H1 (cell line): ENCODE measurements around the gene SLC24A3. TPM values are rescaled to one million over a fixed set of nuclear protein-coding genes. Genes with fewer than 3 reads are reported as not detected.

Experiments
- CHD2 ChIP-seq: IDR thresholded peaks from 2 replicates; pipeline ENCODE4 v1.6.1; 2012; ENCODE audit warnings: low read length, improper control_type of control experiment
- CHD7 ChIP-seq: fragments of 300-600 bp; sonication (generic); IDR thresholded peaks from 2 replicates; pipeline ENCODE4 v1.7.1; 2012; ENCODE audit warnings: low read length, moderate library complexity, mild to moderate bottlenecking, inconsistent platforms; ENCODE audit not compliant: insufficient replicate concordance
- MAFK ChIP-seq: IDR thresholded peaks from 2 replicates; pipeline ENCODE4 v1.6.1; 2012; ENCODE audit warnings: low read depth, mild to moderate bottlenecking, improper control_type of control experiment, low read length
- POLR2AphosphoS5 ChIP-seq: IDR thresholded peaks from 2 replicates; pipeline ENCODE4 v1.6.1; 2011; ENCODE audit warnings: low read depth, low read length
- RAD21 ChIP-seq, 2 experiments: IDR thresholded peaks in 1 of 2; conservative IDR thresholded peaks in 1 of 2; 2 replicates each; pipeline ENCODE4 v1.6.1; 2011; ENCODE audit warnings: low read depth in 2 of 2, low read length in 2 of 2, improper control_type of control experiment in 1 of 2, inconsistent platforms in 1 of 2, mild to moderate bottlenecking in 1 of 2, moderate library complexity in 1 of 2
- RXRA ChIP-seq: IDR thresholded peaks from 2 replicates; pipeline ENCODE4 v1.6.1; 2011; ENCODE audit warnings: low read depth, mild to moderate bottlenecking, low read length, moderate library complexity; ENCODE audit not compliant: insufficient read depth
- SP2 ChIP-seq: IDR thresholded peaks from 2 replicates; pipeline ENCODE4 v1.6.1; 2012; ENCODE audit warnings: mild to moderate bottlenecking, low read length, inconsistent platforms
- TCF12 ChIP-seq: IDR thresholded peaks from 2 replicates; pipeline ENCODE4 v1.6.1; 2011; ENCODE audit warnings: low read depth, mild to moderate bottlenecking, low read length
- YY1 ChIP-seq: IDR thresholded peaks from 2 replicates; pipeline ENCODE4 v1.6.1; 2011; ENCODE audit warnings: low read depth, mild to moderate bottlenecking, low read length
- polyA plus RNA-seq, 7 experiments: library from polyadenylated mRNA; depleted of rRNA in 3 of 7; stranded (reverse) in 5 of 7; unstranded in 2 of 7; fragments of >200 nt in 5 of 7; fragments of 200-250 nt in 2 of 7; gene quantifications; 1 replicate in 5 of 7; 2 replicates in 1 of 7; 4 replicates in 1 of 7; pipeline versions ENCODE4 v1.2.1 to v1.2.3, GENCODE V29; 2011 to 2013; ENCODE audit warnings: missing spikeins in 2 of 7, mixed read lengths in 2 of 7
- total RNA-seq: library from RNA; stranded (reverse); fragmentation: NEBNext Ultra II Directional; extraction: Animal tissue kit (Norgen Biotek cat#: 25700); gene quantifications from 2 replicates; pipeline ENCODE4 v1.2.1, GENCODE V29; 2021

Gene SLC24A3
- total and polyA plus RNA-seq, 2 of the 8 experiments (the other 6 are each of a cell fraction or from before 2014, with no cell fraction given), result 4.5 to 6.3 TPM

GRCh38 chr20:19565736-19566135, 353.3 kb downstream of the SLC24A3 start (continued):
- TF ChIP-seq CHD7, result no peak
- TF ChIP-seq MAFK, result no peak
- TF ChIP-seq CHD2, result no peak
- TF ChIP-seq TCF12, result no peak
- no peak for TF ChIP-seq YY1
- no peak for TF ChIP-seq POLR2AphosphoS5
- no peak for TF ChIP-seq RAD21 (IDR thresholded peaks at IDR 0.05 in 1 of 2, conservative IDR thresholded peaks at IDR 0.05 in 1 of 2; ENCODE audit: low read depth in 2 of 2, low read length in 2 of 2)
- TF ChIP-seq SP2, result no peak
- TF ChIP-seq RXRA, result no peak
